ENCODE results near the gene RPL28. TPM values are rescaled to one million over a fixed set of nuclear protein-coding genes. Genes with fewer than 3 reads are reported as not detected.

RPL28 gene
- total and polyA plus RNA-seq, 4 donors = 116 to 535 (median 164) TPM

DNA sequence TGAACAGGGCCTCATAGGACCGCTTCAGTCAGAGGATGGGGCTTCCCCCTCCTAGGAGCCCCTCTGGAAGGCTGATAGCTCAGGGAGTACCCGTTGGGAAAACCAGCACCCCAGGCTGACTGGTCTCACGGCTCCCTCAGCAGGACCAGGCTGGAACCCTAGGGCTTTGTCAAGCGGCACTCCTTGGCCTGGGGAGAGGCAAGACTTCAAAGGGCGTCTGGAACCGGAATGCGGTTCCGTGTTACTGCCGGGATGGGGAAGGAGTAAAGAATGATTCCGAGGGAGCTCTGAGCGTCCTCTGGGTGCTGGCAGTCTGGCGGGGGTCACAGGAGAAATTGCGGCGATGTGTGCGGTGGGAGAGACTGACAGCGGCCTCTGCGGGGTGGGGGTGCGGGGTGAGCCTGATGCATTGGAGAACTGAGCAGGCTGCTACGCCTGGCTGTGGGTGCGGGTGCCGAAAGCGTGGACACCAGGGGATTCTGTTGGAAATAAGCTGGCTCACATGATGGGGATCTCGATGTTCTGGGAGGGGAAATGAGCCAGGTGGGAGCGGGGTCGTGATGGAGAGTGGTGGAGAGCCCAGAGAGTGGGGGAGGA lies 33.1 kb upstream of the RPL28 start:
- Histone ChIP-seq H3K4me3 (ENCODE audit: low read depth in 1 of 3, low read length in 3 of 3) (no peak overlapping the region), H3K9me3 (ENCODE audit: control insufficient read depth in 4 of 4, low read length in 3 of 4) (no peaks in the 10 kb centered on the region), H3K27me3 (ENCODE audit: control insufficient read depth in 4 of 4, insufficient read depth in 4 of 4, low read length in 3 of 4) (peaks cover 0 to 8% (median 6%) of the 10 kb centered on the region in 4 donors), H3K9ac (ENCODE audit: low read depth in 1 of 2, low read length in 2 of 2) (no peak overlapping the region), H3K36me3 (ENCODE audit: control insufficient read depth in 4 of 4, insufficient read depth in 3 of 4, low read depth in 1 of 4, low read length in 3 of 4) (no peaks in the 10 kb centered on the region), H3K4me1 (ENCODE audit: control insufficient read depth in 4 of 4, insufficient read depth in 4 of 4, low read length in 3 of 4) (peaks cover 0 to 4% (median 1%) of the 10 kb centered on the region in 4 donors), H3K27ac (ENCODE audit: low read depth in 1 of 2, low read length in 2 of 2) (no peak overlapping the region)
- no peak for TF ChIP-seq HNF4A (conservative IDR thresholded peaks at IDR 0.05)
- TF ChIP-seq, protein P1, sequence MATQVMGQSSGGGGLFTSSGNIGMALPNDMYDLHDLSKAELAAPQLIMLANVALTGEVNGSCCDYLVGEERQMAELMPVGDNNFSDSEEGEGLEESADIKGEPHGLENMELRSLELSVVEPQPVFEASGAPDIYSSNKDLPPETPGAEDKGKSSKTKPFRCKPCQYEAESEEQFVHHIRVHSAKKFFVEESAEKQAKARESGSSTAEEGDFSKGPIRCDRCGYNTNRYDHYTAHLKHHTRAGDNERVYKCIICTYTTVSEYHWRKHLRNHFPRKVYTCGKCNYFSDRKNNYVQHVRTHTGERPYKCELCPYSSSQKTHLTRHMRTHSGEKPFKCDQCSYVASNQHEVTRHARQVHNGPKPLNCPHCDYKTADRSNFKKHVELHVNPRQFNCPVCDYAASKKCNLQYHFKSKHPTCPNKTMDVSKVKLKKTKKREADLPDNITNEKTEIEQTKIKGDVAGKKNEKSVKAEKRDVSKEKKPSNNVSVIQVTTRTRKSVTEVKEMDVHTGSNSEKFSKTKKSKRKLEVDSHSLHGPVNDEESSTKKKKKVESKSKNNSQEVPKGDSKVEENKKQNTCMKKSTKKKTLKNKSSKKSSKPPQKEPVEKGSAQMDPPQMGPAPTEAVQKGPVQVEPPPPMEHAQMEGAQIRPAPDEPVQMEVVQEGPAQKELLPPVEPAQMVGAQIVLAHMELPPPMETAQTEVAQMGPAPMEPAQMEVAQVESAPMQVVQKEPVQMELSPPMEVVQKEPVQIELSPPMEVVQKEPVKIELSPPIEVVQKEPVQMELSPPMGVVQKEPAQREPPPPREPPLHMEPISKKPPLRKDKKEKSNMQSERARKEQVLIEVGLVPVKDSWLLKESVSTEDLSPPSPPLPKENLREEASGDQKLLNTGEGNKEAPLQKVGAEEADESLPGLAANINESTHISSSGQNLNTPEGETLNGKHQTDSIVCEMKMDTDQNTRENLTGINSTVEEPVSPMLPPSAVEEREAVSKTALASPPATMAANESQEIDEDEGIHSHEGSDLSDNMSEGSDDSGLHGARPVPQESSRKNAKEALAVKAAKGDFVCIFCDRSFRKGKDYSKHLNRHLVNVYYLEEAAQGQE (IDR thresholded peaks at IDR 0.05) = no peak
- no peak for TF ChIP-seq FOXA1 (IDR thresholded peaks at IDR 0.05)
- TF ChIP-seq GABPA (IDR thresholded peaks at IDR 0.05 in 1 of 2, conservative IDR thresholded peaks at IDR 0.05 in 1 of 2) = no peak
- no peak for TF ChIP-seq SP1 (IDR thresholded peaks at IDR 0.05)
- TF ChIP-seq, protein P2, sequence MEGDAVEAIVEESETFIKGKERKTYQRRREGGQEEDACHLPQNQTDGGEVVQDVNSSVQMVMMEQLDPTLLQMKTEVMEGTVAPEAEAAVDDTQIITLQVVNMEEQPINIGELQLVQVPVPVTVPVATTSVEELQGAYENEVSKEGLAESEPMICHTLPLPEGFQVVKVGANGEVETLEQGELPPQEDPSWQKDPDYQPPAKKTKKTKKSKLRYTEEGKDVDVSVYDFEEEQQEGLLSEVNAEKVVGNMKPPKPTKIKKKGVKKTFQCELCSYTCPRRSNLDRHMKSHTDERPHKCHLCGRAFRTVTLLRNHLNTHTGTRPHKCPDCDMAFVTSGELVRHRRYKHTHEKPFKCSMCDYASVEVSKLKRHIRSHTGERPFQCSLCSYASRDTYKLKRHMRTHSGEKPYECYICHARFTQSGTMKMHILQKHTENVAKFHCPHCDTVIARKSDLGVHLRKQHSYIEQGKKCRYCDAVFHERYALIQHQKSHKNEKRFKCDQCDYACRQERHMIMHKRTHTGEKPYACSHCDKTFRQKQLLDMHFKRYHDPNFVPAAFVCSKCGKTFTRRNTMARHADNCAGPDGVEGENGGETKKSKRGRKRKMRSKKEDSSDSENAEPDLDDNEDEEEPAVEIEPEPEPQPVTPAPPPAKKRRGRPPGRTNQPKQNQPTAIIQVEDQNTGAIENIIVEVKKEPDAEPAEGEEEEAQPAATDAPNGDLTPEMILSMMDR (IDR thresholded peaks at IDR 0.05; ENCODE audit: low read depth, low read length, missing input control) = no peak
- no peak for TF ChIP-seq NR2F2 (IDR thresholded peaks at IDR 0.05)
- TF ChIP-seq RXRA (IDR thresholded peaks at IDR 0.05) = no peak
- TF ChIP-seq HNF4G (IDR thresholded peaks at IDR 0.05) = no peak
- TF ChIP-seq RAD21 (IDR thresholded peaks at IDR 0.05) = no peak
- TF ChIP-seq, protein P3, sequence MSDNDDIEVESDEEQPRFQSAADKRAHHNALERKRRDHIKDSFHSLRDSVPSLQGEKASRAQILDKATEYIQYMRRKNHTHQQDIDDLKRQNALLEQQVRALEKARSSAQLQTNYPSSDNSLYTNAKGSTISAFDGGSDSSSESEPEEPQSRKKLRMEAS (IDR thresholded peaks at IDR 0.05) = no peak
- TF ChIP-seq JUND (IDR thresholded peaks at IDR 0.05) = no peak
- no peak for TF ChIP-seq TAF1 (conservative IDR thresholded peaks at IDR 0.05)
- TF ChIP-seq FOXA2 (IDR thresholded peaks at IDR 0.05) = no peak
- no peak for TF ChIP-seq EGR1 (IDR thresholded peaks at IDR 0.05; ENCODE audit: low read depth in 2 of 2)
- TF ChIP-seq, protein P4, sequence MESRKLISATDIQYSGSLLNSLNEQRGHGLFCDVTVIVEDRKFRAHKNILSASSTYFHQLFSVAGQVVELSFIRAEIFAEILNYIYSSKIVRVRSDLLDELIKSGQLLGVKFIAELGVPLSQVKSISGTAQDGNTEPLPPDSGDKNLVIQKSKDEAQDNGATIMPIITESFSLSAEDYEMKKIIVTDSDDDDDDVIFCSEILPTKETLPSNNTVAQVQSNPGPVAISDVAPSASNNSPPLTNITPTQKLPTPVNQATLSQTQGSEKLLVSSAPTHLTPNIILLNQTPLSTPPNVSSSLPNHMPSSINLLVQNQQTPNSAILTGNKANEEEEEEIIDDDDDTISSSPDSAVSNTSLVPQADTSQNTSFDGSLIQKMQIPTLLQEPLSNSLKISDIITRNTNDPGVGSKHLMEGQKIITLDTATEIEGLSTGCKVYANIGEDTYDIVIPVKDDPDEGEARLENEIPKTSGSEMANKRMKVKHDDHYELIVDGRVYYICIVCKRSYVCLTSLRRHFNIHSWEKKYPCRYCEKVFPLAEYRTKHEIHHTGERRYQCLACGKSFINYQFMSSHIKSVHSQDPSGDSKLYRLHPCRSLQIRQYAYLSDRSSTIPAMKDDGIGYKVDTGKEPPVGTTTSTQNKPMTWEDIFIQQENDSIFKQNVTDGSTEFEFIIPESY (IDR thresholded peaks at IDR 0.05) = no peak
- TF ChIP-seq, protein P5, sequence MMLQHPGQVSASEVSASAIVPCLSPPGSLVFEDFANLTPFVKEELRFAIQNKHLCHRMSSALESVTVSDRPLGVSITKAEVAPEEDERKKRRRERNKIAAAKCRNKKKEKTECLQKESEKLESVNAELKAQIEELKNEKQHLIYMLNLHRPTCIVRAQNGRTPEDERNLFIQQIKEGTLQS (IDR thresholded peaks at IDR 0.05) = no peak
- no peak for TF ChIP-seq YY1 (IDR thresholded peaks at IDR 0.05)
- DNase-seq (ENCODE audit: low spot score) = no peak
- WGBS = 56% methylated on average over 25 of the region's 25 CpGs

Data from liver (tissue), 9 donors.